ENCODE data around the gene GIGYF2.

GIGYF2 gene

DNA sequence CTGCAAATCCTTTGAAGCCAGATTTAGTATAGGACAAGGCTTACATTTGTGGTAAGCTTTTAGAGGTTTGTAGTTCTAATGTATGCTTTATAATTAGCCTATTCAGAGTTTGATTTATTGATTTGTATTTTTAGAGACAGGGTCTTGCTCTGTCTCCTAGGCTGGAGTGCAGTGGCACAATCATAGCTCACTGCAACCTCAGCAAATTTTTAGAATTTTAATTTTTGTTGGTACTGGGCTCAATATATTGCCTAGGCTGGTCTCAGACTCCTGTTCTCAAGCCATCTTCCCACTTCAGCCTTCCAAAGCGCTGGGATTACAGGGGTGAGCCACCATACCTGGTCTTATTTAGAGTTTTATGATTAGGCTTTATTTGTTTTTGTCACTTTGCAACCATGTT is 74.7 kb downstream of the GIGYF2 start:
- H3K36me3 ChIP-seq (ENCODE audit: insufficient read depth, low read depth, low read length): peaks cover 41% of the 10 kb centered on the region
- H3K27ac ChIP-seq (ENCODE audit: low read length): no peak overlapping the region
- H3K4me1 ChIP-seq (ENCODE audit: insufficient read depth, low read length): no peaks in the 10 kb centered on the region
- H3K9ac ChIP-seq (ENCODE audit: low read depth, low read length): no peak overlapping the region
- no peaks in the 10 kb centered on the region for H3K27me3 ChIP-seq (ENCODE audit: insufficient read depth, low read length)
- no peak overlapping the region for H3K4me3 ChIP-seq (ENCODE audit: low read length)
- no peaks in the 10 kb centered on the region for H3K9me3 ChIP-seq (ENCODE audit: insufficient read depth, low read depth, low read length)

DNA sequence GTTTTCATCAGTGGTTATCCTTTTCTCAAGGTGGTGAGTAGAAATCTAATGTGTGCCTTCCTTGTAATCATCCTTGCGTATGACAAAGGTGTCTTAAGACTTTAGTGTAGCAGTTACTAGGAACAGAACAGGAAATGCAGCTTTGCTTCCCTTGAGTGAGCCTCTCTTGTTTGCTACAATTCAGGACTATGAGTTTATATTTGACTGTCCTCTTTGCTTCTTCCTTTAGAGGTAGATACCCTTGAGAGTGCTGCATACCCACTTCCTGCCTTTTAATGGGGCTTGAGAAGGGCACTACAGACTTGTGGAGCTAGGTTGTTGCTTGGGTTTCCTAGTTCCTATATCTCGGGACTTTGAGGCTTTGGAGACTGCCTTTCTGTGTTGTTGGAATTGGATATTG is 75.4 kb downstream of the GIGYF2 start:
- Histone ChIP-seq H3K9me3 (ENCODE audit: insufficient read depth, low read depth, low read length) (no peaks in the 10 kb centered on the region), H3K4me3 (ENCODE audit: low read length) (no peak overlapping the region), H3K4me1 (ENCODE audit: insufficient read depth, low read length) (no peaks in the 10 kb centered on the region), H3K9ac (ENCODE audit: low read depth, low read length) (no peak overlapping the region), H3K36me3 (ENCODE audit: insufficient read depth, low read depth, low read length) (peaks cover 39% of the 10 kb centered on the region), H3K27ac (ENCODE audit: low read length) (no peak overlapping the region), H3K27me3 (ENCODE audit: insufficient read depth, low read length) (no peaks in the 10 kb centered on the region)

DNA sequence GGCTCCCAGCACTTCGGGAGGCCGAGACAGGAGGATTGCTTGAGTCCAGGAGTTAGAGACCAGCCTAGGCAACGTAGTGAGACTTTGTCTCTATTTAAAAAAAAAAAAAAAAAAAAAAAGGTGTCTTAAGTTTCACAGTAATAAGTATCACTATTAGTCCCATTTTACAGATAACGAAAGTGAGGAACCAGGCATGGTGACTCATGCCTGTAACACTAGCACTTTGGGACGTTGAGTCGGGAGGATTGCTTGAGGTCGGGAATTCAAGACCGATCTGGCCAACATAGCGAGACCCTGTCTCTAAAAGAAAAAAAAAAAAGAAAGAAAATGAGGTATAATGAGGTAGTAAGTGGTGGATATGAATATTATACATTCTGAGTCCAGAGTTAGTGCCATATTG is 76.7 kb downstream of the GIGYF2 start:
- no peak overlapping the region for H3K9ac ChIP-seq (ENCODE audit: low read depth, low read length)
- H3K27ac ChIP-seq (ENCODE audit: low read length): no peak overlapping the region
- peaks cover 33% of the 10 kb centered on the region for H3K36me3 ChIP-seq (ENCODE audit: insufficient read depth, low read depth, low read length)
- H3K4me3 ChIP-seq (ENCODE audit: low read length): no peak overlapping the region
- no peaks in the 10 kb centered on the region for H3K27me3 ChIP-seq (ENCODE audit: insufficient read depth, low read length)
- H3K9me3 ChIP-seq (ENCODE audit: insufficient read depth, low read depth, low read length): no peaks in the 10 kb centered on the region
- no peaks in the 10 kb centered on the region for H3K4me1 ChIP-seq (ENCODE audit: insufficient read depth, low read length)

DNA sequence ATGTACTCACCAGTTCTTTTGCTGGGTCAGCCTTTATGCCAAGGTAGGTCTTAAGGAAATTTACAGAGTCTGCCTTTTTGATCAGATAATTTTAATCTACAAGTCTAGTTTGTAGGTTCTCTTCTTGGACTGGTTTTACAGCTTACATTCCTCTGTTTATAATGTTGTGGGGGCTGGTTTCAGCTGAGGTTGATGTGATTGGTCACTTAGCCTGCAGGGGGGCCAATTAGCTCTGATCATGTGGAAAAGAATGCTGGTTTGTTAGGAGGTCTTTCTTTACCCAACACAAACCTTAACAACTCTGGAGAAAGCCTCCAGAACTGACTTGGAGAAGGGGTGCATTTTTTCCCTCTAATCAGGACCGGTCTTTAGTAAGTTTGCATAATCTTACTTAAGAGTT is 79.3 kb downstream of the GIGYF2 start, which contains the start of gene KCNJ13:
KCNJ13 (minus strand) TSS at position 131 of the 400 bp plus-strand sequence. CDS start 5,203 bp downstream, outside the sequence.
- H3K4me1 ChIP-seq (ENCODE audit: insufficient read depth, low read length): no peaks in the 10 kb centered on the region
- H3K36me3 ChIP-seq (ENCODE audit: insufficient read depth, low read depth, low read length): peaks cover 26% of the 10 kb centered on the region; the same call in 1 of the 2 replicates
- H3K9me3 ChIP-seq (ENCODE audit: insufficient read depth, low read depth, low read length): no peaks in the 10 kb centered on the region
- H3K27me3 ChIP-seq (ENCODE audit: insufficient read depth, low read length): no peaks in the 10 kb centered on the region
- no peak within 1 kb of the TSS for H3K27ac ChIP-seq (ENCODE audit: low read length)
- H3K4me3 ChIP-seq (ENCODE audit: low read length): no peak within 1 kb of the TSS
- no peak within 1 kb of the TSS for H3K9ac ChIP-seq (ENCODE audit: low read depth, low read length)

DNA sequence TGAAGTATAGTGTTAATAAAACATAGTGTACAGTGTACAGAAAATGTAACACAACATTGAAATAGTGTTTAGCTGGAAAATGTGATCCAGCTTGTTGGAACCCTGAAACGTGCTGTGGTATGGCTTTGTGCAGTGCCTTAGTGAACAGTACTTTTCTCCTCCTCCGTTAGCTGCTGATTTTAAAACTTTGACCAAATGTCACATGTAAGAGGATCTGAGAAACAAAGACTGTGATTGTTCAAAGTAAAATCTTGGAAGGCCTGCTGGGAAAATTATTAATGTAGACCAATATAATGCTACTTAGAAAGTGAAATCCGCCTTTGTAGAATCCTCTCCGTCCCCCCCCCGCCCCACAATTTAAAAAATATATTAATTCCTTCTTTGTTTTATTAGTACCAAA is 80.1 kb downstream of the GIGYF2 start:
- Histone ChIP-seq H3K27me3 (ENCODE audit: insufficient read depth, low read length) (no peaks in the 10 kb centered on the region), H3K9me3 (ENCODE audit: insufficient read depth, low read depth, low read length) (no peaks in the 10 kb centered on the region), H3K4me3 (ENCODE audit: low read length) (no peak overlapping the region), H3K4me1 (ENCODE audit: insufficient read depth, low read length) (no peaks in the 10 kb centered on the region), H3K36me3 (ENCODE audit: insufficient read depth, low read depth, low read length) (peaks cover 18% of the 10 kb centered on the region; the same call in 1 of the 2 replicates), H3K27ac (ENCODE audit: low read length) (no peak overlapping the region), H3K9ac (ENCODE audit: low read depth, low read length) (no peak overlapping the region)

DNA sequence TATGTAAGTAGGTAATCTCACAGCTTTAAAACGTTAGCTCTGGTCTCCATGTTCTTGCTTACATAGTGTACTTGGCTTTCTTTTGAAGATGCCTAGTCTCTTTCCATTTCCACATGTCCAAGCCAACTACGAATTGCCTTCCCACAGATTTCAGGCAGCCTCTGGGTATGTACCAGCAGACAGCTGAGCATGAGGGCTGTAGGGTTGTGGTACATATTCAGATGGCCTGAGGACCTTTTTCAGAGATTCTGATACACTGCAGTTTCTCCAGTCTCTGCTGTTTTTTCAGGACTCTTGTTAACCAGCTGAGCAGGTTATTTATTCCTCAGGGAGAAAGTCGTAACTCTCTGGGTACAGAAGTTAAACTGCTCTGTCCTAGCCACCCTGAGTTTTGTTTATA is 82.3 kb downstream of the GIGYF2 start:
- Histone ChIP-seq H3K4me1 (ENCODE audit: insufficient read depth, low read length) (no peaks in the 10 kb centered on the region), H3K9ac (ENCODE audit: low read depth, low read length) (no peak overlapping the region), H3K27ac (ENCODE audit: low read length) (no peak overlapping the region), H3K27me3 (ENCODE audit: insufficient read depth, low read length) (no peaks in the 10 kb centered on the region), H3K4me3 (ENCODE audit: low read length) (no peak overlapping the region), H3K36me3 (ENCODE audit: insufficient read depth, low read depth, low read length) (peaks cover 10% of the 10 kb centered on the region; the same call in 1 of the 2 replicates), H3K9me3 (ENCODE audit: insufficient read depth, low read depth, low read length) (no peaks in the 10 kb centered on the region)

DNA sequence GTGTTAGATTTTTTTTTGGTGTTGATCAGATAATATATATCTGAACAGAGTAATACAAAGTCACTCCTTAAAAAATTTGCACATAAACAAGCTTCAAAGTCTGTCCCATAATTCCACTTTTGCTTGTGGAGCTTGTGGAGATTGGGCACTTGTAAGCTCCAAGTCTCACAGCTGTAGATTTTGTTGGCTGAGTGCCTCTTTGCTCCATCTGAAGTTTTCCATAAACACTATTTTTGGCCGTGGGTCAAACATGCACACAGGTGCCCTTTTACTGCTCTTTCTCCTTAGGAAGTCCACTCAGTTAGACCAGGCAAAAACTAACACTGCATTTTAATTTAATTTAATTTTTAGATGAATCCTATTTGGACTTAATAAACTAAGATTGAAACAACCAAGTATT is 82.8 kb downstream of the GIGYF2 start:
- Histone ChIP-seq H3K27ac (ENCODE audit: low read length) (no peak overlapping the region), H3K4me3 (ENCODE audit: low read length) (no peak overlapping the region), H3K27me3 (ENCODE audit: insufficient read depth, low read length) (no peaks in the 10 kb centered on the region), H3K9ac (ENCODE audit: low read depth, low read length) (no peak overlapping the region), H3K4me1 (ENCODE audit: insufficient read depth, low read length) (no peaks in the 10 kb centered on the region), H3K36me3 (ENCODE audit: insufficient read depth, low read depth, low read length) (peaks cover 10% of the 10 kb centered on the region; the same call in 1 of the 2 replicates), H3K9me3 (ENCODE audit: insufficient read depth, low read depth, low read length) (no peaks in the 10 kb centered on the region)

DNA sequence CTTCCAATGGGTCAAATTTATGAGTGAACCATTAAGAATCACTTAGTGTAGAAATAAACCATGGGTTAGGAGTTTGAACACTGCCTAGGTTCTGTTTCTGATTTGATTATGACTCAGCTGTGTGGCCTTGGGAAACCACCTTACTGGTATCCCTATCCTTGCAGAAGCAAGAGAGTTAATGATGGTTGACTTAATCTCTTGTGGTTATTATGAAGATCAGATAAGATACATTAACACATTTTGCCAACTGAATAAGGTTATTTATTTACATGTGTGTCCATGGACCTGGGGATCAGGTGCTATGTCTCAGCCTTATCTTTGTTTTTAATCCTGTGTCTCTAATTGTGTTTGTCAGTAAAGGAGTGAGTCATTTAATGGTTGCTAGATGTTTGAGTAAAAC is 84.6 kb downstream of the GIGYF2 start:
- Histone ChIP-seq H3K9ac (ENCODE audit: low read depth, low read length) (no peak overlapping the region), H3K27me3 (ENCODE audit: insufficient read depth, low read length) (no peaks in the 10 kb centered on the region), H3K4me1 (ENCODE audit: insufficient read depth, low read length) (no peaks in the 10 kb centered on the region), H3K4me3 (ENCODE audit: low read length) (no peak overlapping the region), H3K9me3 (ENCODE audit: insufficient read depth, low read depth, low read length) (no peaks in the 10 kb centered on the region), H3K27ac (ENCODE audit: low read length) (no peak overlapping the region), H3K36me3 (ENCODE audit: insufficient read depth, low read depth, low read length) (peaks cover 13% of the 10 kb centered on the region; the same call in 1 of the 2 replicates)

DNA sequence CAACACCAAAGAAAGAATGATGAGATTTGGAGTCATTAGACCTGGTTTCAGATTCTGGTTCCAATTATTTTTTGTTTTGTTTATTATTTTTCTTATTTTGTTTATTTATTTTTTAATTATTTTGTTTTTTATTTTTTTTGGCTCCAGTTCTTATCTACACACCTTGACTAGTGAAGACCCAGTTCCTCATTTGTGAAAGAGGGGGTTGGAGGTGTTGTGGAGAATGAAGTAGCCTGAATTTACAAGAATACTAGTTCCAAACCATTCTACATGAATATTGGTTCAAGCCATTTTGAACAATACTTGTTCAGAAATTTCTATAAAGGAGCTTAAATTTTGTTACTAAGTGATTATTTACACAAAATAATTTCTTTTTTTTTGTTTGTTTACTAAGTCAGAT is 86.1 kb downstream of the GIGYF2 start:
- Histone ChIP-seq H3K27me3 (ENCODE audit: insufficient read depth, low read length) (no peaks in the 10 kb centered on the region), H3K4me3 (ENCODE audit: low read length) (no peak overlapping the region), H3K9me3 (ENCODE audit: insufficient read depth, low read depth, low read length) (no peaks in the 10 kb centered on the region), H3K27ac (ENCODE audit: low read length) (no peak overlapping the region), H3K4me1 (ENCODE audit: insufficient read depth, low read length) (no peaks in the 10 kb centered on the region), H3K9ac (ENCODE audit: low read depth, low read length) (no peak overlapping the region), H3K36me3 (ENCODE audit: insufficient read depth, low read depth, low read length) (peaks cover 24% of the 10 kb centered on the region)

DNA sequence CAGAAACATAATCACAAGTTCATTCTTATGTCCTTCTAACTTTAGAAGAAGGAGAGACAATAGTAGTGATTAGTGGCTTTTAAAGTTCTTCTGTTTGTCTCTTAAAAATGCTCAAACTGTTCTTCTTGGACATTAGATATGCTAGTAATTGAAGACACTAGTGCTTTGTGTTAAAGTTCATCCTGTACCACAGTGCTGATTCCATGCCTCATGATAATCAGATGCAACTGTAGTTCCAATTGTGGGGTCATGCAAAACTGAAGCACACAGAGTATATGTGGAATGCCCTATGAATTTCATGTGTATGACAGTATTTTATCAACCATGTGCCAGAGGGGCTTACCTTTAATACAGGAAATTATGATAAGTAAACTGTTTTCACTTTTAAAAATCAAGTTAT is 90.7 kb downstream of the GIGYF2 start:
- Histone ChIP-seq H3K9me3 (ENCODE audit: insufficient read depth, low read depth, low read length) (no peaks in the 10 kb centered on the region), H3K27ac (ENCODE audit: low read length) (no peak overlapping the region), H3K27me3 (ENCODE audit: insufficient read depth, low read length) (no peaks in the 10 kb centered on the region), H3K4me3 (ENCODE audit: low read length) (no peak overlapping the region), H3K36me3 (ENCODE audit: insufficient read depth, low read depth, low read length) (peaks cover 62% of the 10 kb centered on the region), H3K9ac (ENCODE audit: low read depth, low read length) (no peak overlapping the region), H3K4me1 (ENCODE audit: insufficient read depth, low read length) (no peaks in the 10 kb centered on the region)

DNA sequence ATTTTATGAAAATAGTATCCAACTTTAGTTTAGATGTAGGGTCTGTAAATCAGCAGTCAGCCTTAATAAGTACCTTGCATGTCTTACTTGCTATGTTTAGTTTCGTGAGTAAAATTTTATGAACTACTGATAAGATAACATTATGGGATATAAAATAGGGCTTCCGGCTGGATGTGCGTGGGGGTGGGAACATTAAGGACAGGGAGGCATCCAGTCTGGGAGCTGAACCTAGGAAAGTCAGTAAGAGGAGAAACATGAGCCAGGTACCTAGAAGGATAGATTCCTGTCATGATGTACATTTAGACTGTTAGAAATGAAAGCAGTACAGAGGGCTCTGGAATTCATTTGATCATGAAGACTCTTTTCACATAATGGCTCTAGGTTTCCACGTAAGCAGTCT is 92.0 kb downstream of the GIGYF2 start:
- Histone ChIP-seq H3K9ac (ENCODE audit: low read depth, low read length) (no peak overlapping the region), H3K9me3 (ENCODE audit: insufficient read depth, low read depth, low read length) (no peaks in the 10 kb centered on the region), H3K4me3 (ENCODE audit: low read length) (no peak overlapping the region), H3K36me3 (ENCODE audit: insufficient read depth, low read depth, low read length) (peaks cover 75% of the 10 kb centered on the region), H3K27me3 (ENCODE audit: insufficient read depth, low read length) (no peaks in the 10 kb centered on the region), H3K27ac (ENCODE audit: low read length) (no peak overlapping the region), H3K4me1 (ENCODE audit: insufficient read depth, low read length) (no peaks in the 10 kb centered on the region)

DNA sequence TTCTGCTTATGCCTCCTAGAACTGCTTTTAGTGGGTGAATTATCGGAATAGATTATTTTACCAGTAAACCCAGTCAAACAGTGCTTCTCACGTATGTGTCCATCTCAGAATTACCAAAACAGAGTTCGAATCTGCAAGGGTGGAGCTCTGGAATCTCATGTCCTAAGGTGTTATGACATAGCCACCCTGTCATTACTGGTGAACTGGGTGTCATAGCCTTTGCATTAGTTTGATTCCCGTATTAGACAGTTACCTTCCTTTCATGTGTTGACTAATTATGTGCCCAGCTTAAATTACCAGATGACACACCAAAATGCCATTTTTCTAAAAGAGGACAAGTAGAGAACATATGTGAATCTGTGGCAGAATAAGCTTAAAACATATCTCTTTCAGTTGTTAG is 94.4 kb downstream of the GIGYF2 start:
- Histone ChIP-seq H3K27me3 (ENCODE audit: insufficient read depth, low read length) (no peaks in the 10 kb centered on the region), H3K27ac (ENCODE audit: low read length) (no peak overlapping the region), H3K9ac (ENCODE audit: low read depth, low read length) (no peak overlapping the region), H3K9me3 (ENCODE audit: insufficient read depth, low read depth, low read length) (no peaks in the 10 kb centered on the region), H3K4me1 (ENCODE audit: insufficient read depth, low read length) (no peaks in the 10 kb centered on the region), H3K36me3 (ENCODE audit: insufficient read depth, low read depth, low read length) (peaks cover 99% of the 10 kb centered on the region), H3K4me3 (ENCODE audit: low read length) (no peak overlapping the region)

DNA sequence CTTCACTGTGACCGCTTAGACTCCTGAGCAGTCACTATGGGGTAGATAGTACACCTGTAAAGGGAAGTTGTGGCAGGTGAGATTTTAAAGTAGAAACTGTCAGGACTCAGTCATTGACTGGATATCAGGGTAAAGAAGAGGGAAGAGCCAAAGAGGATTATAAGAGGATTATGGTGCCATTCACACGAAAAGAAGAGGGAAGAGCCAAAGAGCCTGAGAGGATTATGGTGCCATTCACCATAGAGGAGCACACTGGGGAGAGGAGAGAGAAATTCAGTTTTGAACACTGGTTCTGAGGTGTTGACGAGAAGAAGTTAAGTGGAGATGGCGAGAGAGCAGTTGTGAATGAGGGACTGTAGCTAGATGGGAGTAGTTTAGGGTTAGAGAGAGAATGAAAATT is 96.1 kb downstream of the GIGYF2 start:
- Histone ChIP-seq H3K4me3 (ENCODE audit: low read length) (no peak overlapping the region), H3K4me1 (ENCODE audit: insufficient read depth, low read length) (no peaks in the 10 kb centered on the region), H3K36me3 (ENCODE audit: insufficient read depth, low read depth, low read length) (peaks cover 99% of the 10 kb centered on the region)

More for the DNA sequence above, 96.1 kb downstream of the GIGYF2 start:
- Histone ChIP-seq H3K27me3 (ENCODE audit: insufficient read depth, low read length) (no peaks in the 10 kb centered on the region), H3K9ac (ENCODE audit: low read depth, low read length) (no peak overlapping the region), H3K27ac (ENCODE audit: low read length) (no peak overlapping the region), H3K9me3 (ENCODE audit: insufficient read depth, low read depth, low read length) (no peaks in the 10 kb centered on the region)

All from iPS-20b (cell line).